Parathyroid adenoma (tissue), 2 donors: ENCODE results near the gene JPH3.

ENCODE experiments used
- H2AFZ ChIP-seq: fragments of 300-600 bp; sonication (generic); one replicate; pipeline ENCODE4 v1.7.0; 2017; ENCODE audit warnings: antibody characterized with exemption, mild to moderate bottlenecking
- H3K27ac ChIP-seq: fragments of 300-600 bp; sonication (generic); one replicate; pipeline ENCODE4 v1.7.0; 2017
- H3K27me3 ChIP-seq: fragments of 300-600 bp; sonication (generic); one replicate; pipeline ENCODE4 v1.7.0; 2017; ENCODE audit warnings: low read length; ENCODE audit not compliant: control insufficient read depth, insufficient read depth
- H3K36me3 ChIP-seq: fragments of 300-600 bp; sonication (generic); one replicate; pipeline ENCODE4 v1.7.0; 2017; ENCODE audit warnings: low read length; ENCODE audit not compliant: control insufficient read depth, insufficient read depth
- H3K4me1 ChIP-seq: fragments of 300-600 bp; sonication (generic); one replicate; pipeline ENCODE4 v1.7.0; 2017; ENCODE audit warnings: control low read depth
- H3K4me2 ChIP-seq: fragments of 300-600 bp; sonication (generic); one replicate; pipeline ENCODE4 v1.7.0; 2017; ENCODE audit warnings: low read length
- H3K4me3 ChIP-seq: fragments of 300-600 bp; sonication (generic); one replicate; pipeline ENCODE4 v1.7.0; 2017; ENCODE audit warnings: low read depth, low read length
- H3K79me2 ChIP-seq: fragments of 300-600 bp; sonication (generic); one replicate; pipeline ENCODE4 v1.7.0; 2017; ENCODE audit warnings: control low read depth
- H3K9ac ChIP-seq: fragments of 300-600 bp; sonication (generic); one replicate; pipeline ENCODE4 v1.7.0; 2017; ENCODE audit warnings: mild to moderate bottlenecking
- H3K9me3 ChIP-seq: fragments of 300-600 bp; sonication (generic); one replicate; pipeline ENCODE4 v1.7.0; 2017; ENCODE audit warnings: low read length; ENCODE audit not compliant: control insufficient read depth
- TF ChIP-seq, protein P1 (sequence below): fragments of 300-600 bp; sonication (generic); IDR thresholded peaks from one replicate; pipeline ENCODE4 v1.7.0; 2017; ENCODE audit warnings: antibody characterized with exemption, mild to moderate bottlenecking
- donor health status: primary hyperparathyroidism.

Gene JPH3

DNA sequence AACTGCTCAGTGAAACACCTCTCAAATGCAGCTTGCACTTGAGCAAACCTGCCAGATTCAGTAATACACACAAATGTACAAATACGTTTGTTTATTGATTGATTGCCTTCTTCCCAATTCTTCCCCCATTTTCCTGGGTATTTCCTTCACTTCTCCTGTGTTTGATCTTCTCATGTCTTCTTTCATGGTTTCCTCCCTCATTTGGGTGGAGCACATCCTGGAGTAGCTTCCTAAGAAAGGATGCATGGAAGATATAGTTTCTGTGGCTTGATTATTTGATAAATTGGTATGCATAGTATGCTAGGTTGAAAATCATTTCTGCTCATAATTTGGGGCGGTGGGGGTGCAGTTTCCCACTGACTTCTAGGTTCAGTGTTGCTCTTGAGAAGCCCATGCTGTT lies 28.8 kb downstream of the JPH3 start:
- Histone ChIP-seq H3K4me2 (no peak overlapping the region), H3K79me2 (no peaks in the 10 kb centered on the region), H3K9ac (no peak overlapping the region), H3K36me3 (no peaks in the 10 kb centered on the region), H3K9me3 (no peaks in the 10 kb centered on the region), H3K27ac (no peak overlapping the region), H2AFZ (no peak overlapping the region), H3K27me3 (no peaks in the 10 kb centered on the region), H3K4me1 (peaks cover 4% of the 10 kb centered on the region), H3K4me3 (no peak overlapping the region)
- TF ChIP-seq, protein P1, sequence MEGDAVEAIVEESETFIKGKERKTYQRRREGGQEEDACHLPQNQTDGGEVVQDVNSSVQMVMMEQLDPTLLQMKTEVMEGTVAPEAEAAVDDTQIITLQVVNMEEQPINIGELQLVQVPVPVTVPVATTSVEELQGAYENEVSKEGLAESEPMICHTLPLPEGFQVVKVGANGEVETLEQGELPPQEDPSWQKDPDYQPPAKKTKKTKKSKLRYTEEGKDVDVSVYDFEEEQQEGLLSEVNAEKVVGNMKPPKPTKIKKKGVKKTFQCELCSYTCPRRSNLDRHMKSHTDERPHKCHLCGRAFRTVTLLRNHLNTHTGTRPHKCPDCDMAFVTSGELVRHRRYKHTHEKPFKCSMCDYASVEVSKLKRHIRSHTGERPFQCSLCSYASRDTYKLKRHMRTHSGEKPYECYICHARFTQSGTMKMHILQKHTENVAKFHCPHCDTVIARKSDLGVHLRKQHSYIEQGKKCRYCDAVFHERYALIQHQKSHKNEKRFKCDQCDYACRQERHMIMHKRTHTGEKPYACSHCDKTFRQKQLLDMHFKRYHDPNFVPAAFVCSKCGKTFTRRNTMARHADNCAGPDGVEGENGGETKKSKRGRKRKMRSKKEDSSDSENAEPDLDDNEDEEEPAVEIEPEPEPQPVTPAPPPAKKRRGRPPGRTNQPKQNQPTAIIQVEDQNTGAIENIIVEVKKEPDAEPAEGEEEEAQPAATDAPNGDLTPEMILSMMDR, result no peak

DNA sequence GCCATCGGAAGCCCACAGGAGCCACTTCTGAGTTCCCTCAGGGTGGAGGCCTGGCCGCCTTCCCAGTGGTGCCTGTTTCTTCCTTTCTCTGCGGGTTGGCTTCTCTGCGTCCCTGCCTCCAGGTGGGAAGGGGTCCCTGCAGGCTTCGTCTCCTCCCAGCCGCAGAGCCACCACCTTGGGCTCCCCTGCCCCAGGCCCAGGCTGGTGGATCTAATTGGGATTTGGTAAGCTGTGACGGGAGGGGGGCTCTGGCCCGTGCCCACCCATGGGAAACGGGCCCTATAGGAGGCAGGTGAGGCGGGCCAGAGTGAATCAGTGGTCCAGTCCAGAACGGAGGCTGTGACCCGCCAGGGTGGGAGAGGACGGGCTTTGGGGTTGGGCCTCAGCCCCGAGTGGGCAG lies 32.1 kb downstream of the JPH3 start:
- H3K79me2 ChIP-seq, result no peaks in the 10 kb centered on the region
- H2AFZ ChIP-seq, result no peak overlapping the region
- peaks cover 9% of the 10 kb centered on the region for H3K4me1 ChIP-seq
- no peak overlapping the region for H3K4me2 ChIP-seq
- H3K4me3 ChIP-seq, result no peak overlapping the region
- no peak overlapping the region for H3K27ac ChIP-seq
- TF ChIP-seq, protein P1, result no peak
- no peaks in the 10 kb centered on the region for H3K36me3 ChIP-seq
- H3K9me3 ChIP-seq, result no peaks in the 10 kb centered on the region
- no peaks in the 10 kb centered on the region for H3K27me3 ChIP-seq
- H3K9ac ChIP-seq, result no peak overlapping the region

DNA sequence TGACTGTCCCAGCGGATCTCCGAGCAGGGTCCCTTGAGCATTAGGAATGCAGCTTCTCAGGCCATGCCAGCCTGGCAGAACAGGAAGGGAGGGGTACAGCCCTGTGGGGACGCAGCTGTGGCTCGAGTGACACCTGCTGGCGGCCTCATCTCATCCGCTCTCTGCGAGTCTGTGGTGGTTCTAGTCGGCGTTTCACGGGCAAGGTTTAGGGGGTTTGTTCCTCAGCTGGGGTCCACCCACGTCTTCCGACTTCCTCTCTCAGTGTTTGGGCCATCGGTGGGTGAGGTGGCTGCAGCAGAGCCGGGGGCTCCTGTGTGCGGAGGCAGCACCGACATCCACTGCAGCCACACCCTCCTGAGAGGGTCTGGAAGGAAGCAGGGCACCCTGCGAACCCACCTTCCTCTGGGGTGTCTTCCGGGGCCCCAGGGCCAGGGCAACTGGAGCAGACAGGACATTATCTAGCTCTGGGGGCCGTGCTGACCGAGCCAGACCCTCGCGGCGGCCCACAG lies 33.3 kb downstream of the JPH3 start:
- Histone ChIP-seq H2AFZ (peak overlapping the region; percentile 53), H3K27ac (no peak overlapping the region), H3K36me3 (no peaks in the 10 kb centered on the region), H3K9ac (no peak overlapping the region), H3K9me3 (no peaks in the 10 kb centered on the region), H3K4me3 (no peak overlapping the region), H3K4me1 (peaks cover 9% of the 10 kb centered on the region), H3K79me2 (no peaks in the 10 kb centered on the region), H3K4me2 (no peak overlapping the region), H3K27me3 (no peaks in the 10 kb centered on the region)
- TF ChIP-seq, protein P1, result peak; percentile 42

DNA sequence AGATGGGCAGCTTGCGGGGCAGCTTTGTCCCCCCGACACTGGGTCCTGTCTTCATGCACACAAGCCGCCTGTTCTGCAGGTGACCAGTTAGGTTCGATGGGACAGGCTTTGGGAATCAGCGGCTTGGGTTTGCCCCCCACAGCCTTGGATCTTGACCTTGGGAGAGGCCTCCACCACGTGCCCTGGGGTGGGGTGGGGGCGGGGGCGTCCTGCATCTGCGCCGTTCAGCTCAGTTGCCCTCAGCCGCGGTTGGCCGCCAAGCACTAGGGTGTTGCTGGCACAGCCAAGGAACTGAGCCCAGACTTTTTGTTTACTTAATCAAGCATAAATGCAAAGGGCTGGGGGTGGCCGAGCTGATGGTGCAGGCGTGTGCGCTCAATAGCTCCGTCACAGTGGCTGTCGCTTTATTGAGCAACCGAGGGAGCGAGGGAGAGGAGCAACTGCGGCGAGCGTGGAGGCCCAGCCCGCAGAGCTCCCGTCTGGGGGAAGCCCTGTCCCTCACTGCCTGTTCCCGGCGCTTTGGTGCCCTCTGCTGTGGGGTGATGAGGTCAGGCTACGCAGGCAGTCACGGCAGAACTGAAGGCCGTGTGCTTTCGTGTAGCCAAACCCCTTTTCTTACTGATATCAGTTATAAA lies 33.9 kb downstream of the JPH3 start:
- H3K27me3 ChIP-seq, result no peaks in the 10 kb centered on the region
- no peak overlapping the region for H3K9ac ChIP-seq
- no peaks in the 10 kb centered on the region for H3K9me3 ChIP-seq
- H2AFZ ChIP-seq, result peak overlapping the region; percentile 64
- TF ChIP-seq, protein P1, result peak; percentile 70
- peaks cover 9% of the 10 kb centered on the region for H3K4me1 ChIP-seq
- no peaks in the 10 kb centered on the region for H3K79me2 ChIP-seq
- H3K4me2 ChIP-seq, result peak overlapping the region; percentile 57
- no peak overlapping the region for H3K27ac ChIP-seq
- no peaks in the 10 kb centered on the region for H3K36me3 ChIP-seq
- no peak overlapping the region for H3K4me3 ChIP-seq

DNA sequence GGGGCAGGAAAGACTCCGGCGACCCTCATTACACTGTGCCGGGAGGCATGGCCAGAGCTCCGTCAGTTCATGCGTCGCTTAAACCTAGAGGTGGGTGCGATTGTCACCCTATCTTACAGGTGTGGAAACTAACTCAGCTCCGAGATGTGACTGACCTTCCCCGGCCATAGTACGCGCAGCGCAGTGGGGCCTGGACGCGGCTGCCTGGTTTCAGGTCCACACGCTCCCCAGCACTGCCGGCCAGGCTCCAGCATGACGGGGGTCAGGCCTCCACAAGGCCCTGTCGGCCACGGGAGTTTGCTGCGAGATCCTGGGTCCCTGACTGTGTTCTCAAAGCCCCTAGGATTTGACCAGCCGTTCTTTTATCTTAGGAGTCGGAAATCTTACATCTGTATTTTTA lies 34.4 kb downstream of the JPH3 start:
- Histone ChIP-seq H3K4me3 (no peak overlapping the region), H3K9ac (no peak overlapping the region), H3K79me2 (no peaks in the 10 kb centered on the region), H3K36me3 (no peaks in the 10 kb centered on the region), H3K27ac (no peak overlapping the region), H3K4me1 (peaks cover 9% of the 10 kb centered on the region), H3K4me2 (no peak overlapping the region), H3K27me3 (no peaks in the 10 kb centered on the region), H2AFZ (peak overlapping the region; percentile 64), H3K9me3 (no peaks in the 10 kb centered on the region)
- TF ChIP-seq, protein P1, result no peak
